ENCODE results near the gene FANCE. TPM values are rescaled to one million over a fixed set of nuclear protein-coding genes. Genes with fewer than 3 reads are reported as not detected.
A peak's percentile ranks its signal among the peaks of the same experiment; 100 is the strongest.

The FANCE gene
- total and polyA plus RNA-seq, 9 of the 15 experiments (the other 6 are each of a cell fraction or from before 2014, with no cell fraction given): 5.7 to 30.2 (median 17.0) TPM

GRCh38 chr6:35468181-35468979 lies 16.2 kb downstream of the FANCE start, which contains the start of gene RPL10A (continued):
- TF ChIP-seq ZNF280A (IDR thresholded peaks at IDR 0.05; ENCODE audit: low read depth, partially characterized antibody) (no peak), LEF1 (IDR thresholded peaks at IDR 0.05) (no peak), ZNF766 (CRISPR knock-in tag; conservative IDR thresholded peaks at IDR 0.05) (no peak), RBM25 (IDR thresholded peaks at IDR 0.05; ENCODE audit: low read depth, low read length, severe bottlenecking) (peak; percentile 94), ZBTB33 (CRISPR knock-in tag; IDR thresholded peaks at IDR 0.05) (no peak; the same call in 1 of the 2 replicates), NR2C1 (IDR thresholded peaks at IDR 0.05) (no peak), NR2C1 (tag; IDR thresholded peaks at IDR 0.05) (no peak), ZNF655 (CRISPR knock-in tag; IDR thresholded peaks at IDR 0.05) (no peak), THRB (CRISPR knock-in tag; conservative IDR thresholded peaks at IDR 0.05) (peak; percentile 86), RB1 (IDR thresholded peaks at IDR 0.05; ENCODE audit: low read depth) (peak; percentile 97), ZNF280B (CRISPR knock-in tag; IDR thresholded peaks at IDR 0.05) (no peak), NRF1 (conservative IDR thresholded peaks at IDR 0.05 in 1 of 2, IDR thresholded peaks at IDR 0.05 in 1 of 2) (peak; percentile 94 to 95), CGGBP1 (CRISPR knock-in tag; IDR thresholded peaks at IDR 0.05) (peak; percentile 71; the same call in 1 of the 2 replicates), ZNF274 (IDR thresholded peaks at IDR 0.05; ENCODE audit: borderline replicate concordance, low read depth, low read length) (no peak)
